Stomach (tissue), 4 donors: ENCODE results near the gene PRELID2.

Experiments used
- POLR2AphosphoS5 ChIP-seq, 3 donors: sonication (generic); formaldehyde crosslinking; IDR thresholded peaks; one replicate each; pipeline ENCODE4 v1.6.1; 2016; ENCODE audit warnings: antibody characterized with exemption in 3 of 3
- TF ChIP-seq, protein P1 (sequence below), 7 experiments: fragments of 450-650 bp in 4 of 7; fragments of 200-600 bp in 3 of 7; sonication (generic) in 3 of 7; IDR thresholded peaks; one replicate each; pipeline ENCODE4 v1.5.1; 2016 to 2019; ENCODE audit warnings: antibody characterized with exemption in 7 of 7, control low read depth in 2 of 7, mild to moderate bottlenecking in 1 of 7

- TF ChIP-seq, protein P1, sequence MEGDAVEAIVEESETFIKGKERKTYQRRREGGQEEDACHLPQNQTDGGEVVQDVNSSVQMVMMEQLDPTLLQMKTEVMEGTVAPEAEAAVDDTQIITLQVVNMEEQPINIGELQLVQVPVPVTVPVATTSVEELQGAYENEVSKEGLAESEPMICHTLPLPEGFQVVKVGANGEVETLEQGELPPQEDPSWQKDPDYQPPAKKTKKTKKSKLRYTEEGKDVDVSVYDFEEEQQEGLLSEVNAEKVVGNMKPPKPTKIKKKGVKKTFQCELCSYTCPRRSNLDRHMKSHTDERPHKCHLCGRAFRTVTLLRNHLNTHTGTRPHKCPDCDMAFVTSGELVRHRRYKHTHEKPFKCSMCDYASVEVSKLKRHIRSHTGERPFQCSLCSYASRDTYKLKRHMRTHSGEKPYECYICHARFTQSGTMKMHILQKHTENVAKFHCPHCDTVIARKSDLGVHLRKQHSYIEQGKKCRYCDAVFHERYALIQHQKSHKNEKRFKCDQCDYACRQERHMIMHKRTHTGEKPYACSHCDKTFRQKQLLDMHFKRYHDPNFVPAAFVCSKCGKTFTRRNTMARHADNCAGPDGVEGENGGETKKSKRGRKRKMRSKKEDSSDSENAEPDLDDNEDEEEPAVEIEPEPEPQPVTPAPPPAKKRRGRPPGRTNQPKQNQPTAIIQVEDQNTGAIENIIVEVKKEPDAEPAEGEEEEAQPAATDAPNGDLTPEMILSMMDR (IDR thresholded peaks at IDR 0.05): no peak
- no peak for TF ChIP-seq POLR2AphosphoS5 (IDR thresholded peaks at IDR 0.05)
Measured at GRCh38 chr5:145800181-145800580, 35.0 kb downstream of the PRELID2 start.
